Ascending aorta (tissue), 2 donors: ENCODE measurements around the gene NLRC3. TPM values are rescaled to one million over a fixed set of nuclear protein-coding genes. Genes with fewer than 3 reads are reported as not detected.

Source experiments
- DNase-seq, 2 donors: peaks; one replicate each; pipeline ENCODE4 v3.0.0-alpha.2; 2019; ENCODE audit warnings: low spot score in 2 of 2
- H3K27ac ChIP-seq, 2 donors: fragments of 200-600 bp; sonication (generic); one replicate each; pipeline ENCODE4 v1.5.1; 2016 to 2017; ENCODE audit warnings: mild to moderate bottlenecking in 1 of 2
- H3K27me3 ChIP-seq: fragments of 200-600 bp; sonication (generic); one replicate; pipeline ENCODE4 v1.5.1; 2017
- H3K36me3 ChIP-seq, 2 donors: fragments of 200-600 bp; sonication (generic); one replicate each; pipeline ENCODE4 v1.5.1; 2016
- H3K4me1 ChIP-seq, 2 donors: fragments of 200-600 bp; sonication (generic); one replicate each; pipeline ENCODE4 v1.5.1; 2016 to 2017; ENCODE audit warnings: mild to moderate bottlenecking in 1 of 2
- H3K4me3 ChIP-seq, 2 donors: fragments of 200-600 bp; sonication (generic); one replicate each; pipeline ENCODE4 v1.5.1; 2016 to 2017; ENCODE audit warnings: mild to moderate bottlenecking in 1 of 2
- H3K9me3 ChIP-seq, 2 donors: fragments of 200-600 bp; sonication (generic); one replicate each; pipeline ENCODE4 v1.5.1; 2016
- intact Hi-C: fragments of 100-400 bp; cut with DNase I; formaldehyde crosslinking; loops from one replicate; pipeline ENCODE4 v1.15.1; 2023
- total RNA-seq: library from RNA; depleted of rRNA; stranded (reverse); fragments of >200 nt; gene quantifications from one replicate; pipeline ENCODE4 v1.1.0, GENCODE V29; 2016
- TF ChIP-seq, protein P1 (sequence below), 3 experiments: fragments of 200-600 bp in 2 of 3; fragments of 450-650 bp in 1 of 3; sonication (generic) in 2 of 3; IDR thresholded peaks; one replicate each; pipeline ENCODE4 v1.5.1; 2016 to 2019; ENCODE audit warnings: antibody characterized with exemption in 3 of 3, mild to moderate bottlenecking in 1 of 3, moderate library complexity in 1 of 3

Gene NLRC3
- total RNA-seq, 1 donor from 2014 or later: 2.1 TPM

GRCh38 chr16:3597226-3597625 lies 20.0 kb upstream of the NLRC3 start:
- TF ChIP-seq, protein P1, sequence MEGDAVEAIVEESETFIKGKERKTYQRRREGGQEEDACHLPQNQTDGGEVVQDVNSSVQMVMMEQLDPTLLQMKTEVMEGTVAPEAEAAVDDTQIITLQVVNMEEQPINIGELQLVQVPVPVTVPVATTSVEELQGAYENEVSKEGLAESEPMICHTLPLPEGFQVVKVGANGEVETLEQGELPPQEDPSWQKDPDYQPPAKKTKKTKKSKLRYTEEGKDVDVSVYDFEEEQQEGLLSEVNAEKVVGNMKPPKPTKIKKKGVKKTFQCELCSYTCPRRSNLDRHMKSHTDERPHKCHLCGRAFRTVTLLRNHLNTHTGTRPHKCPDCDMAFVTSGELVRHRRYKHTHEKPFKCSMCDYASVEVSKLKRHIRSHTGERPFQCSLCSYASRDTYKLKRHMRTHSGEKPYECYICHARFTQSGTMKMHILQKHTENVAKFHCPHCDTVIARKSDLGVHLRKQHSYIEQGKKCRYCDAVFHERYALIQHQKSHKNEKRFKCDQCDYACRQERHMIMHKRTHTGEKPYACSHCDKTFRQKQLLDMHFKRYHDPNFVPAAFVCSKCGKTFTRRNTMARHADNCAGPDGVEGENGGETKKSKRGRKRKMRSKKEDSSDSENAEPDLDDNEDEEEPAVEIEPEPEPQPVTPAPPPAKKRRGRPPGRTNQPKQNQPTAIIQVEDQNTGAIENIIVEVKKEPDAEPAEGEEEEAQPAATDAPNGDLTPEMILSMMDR (IDR thresholded peaks at IDR 0.05): no peak
- intact Hi-C loops: no loop called here
- H3K9me3 ChIP-seq: no peaks in the 10 kb centered on the region
- H3K4me3 ChIP-seq: no peak overlapping the region
- peaks cover 5 to 30% of the 10 kb centered on the region in 2 donors for H3K36me3 ChIP-seq
- no peak overlapping the region for H3K27ac ChIP-seq
- no peak for DNase-seq
- no peaks in the 10 kb centered on the region for H3K4me1 ChIP-seq
- no peaks in the 10 kb centered on the region for H3K27me3 ChIP-seq

- intact Hi-C loops: no loop called here
- H3K36me3 ChIP-seq: peaks cover 4 to 36% of the 10 kb centered on the region in 2 donors
- H3K4me1 ChIP-seq: no peaks in the 10 kb centered on the region
- DNase-seq: no peak
- H3K27me3 ChIP-seq: no peaks in the 10 kb centered on the region
- no peak overlapping the region for H3K27ac ChIP-seq
- TF ChIP-seq, protein P1 (IDR thresholded peaks at IDR 0.05): no peak
- H3K4me3 ChIP-seq: no peak overlapping the region
- H3K9me3 ChIP-seq: no peaks in the 10 kb centered on the region
Observed at GRCh38 chr16:3596101-3596861, 19.1 kb upstream of the NLRC3 start.

- intact Hi-C loops: no loop called here
- no peak for DNase-seq
- H3K27ac ChIP-seq: no peak overlapping the region
- TF ChIP-seq, protein P1 (IDR thresholded peaks at IDR 0.05): no peak
- H3K9me3 ChIP-seq: no peaks in the 10 kb centered on the region
- H3K27me3 ChIP-seq: no peaks in the 10 kb centered on the region
- H3K4me1 ChIP-seq: no peaks in the 10 kb centered on the region
- peaks cover 4 to 36% of the 10 kb centered on the region in 2 donors for H3K36me3 ChIP-seq
- no peak overlapping the region for H3K4me3 ChIP-seq
Observed at GRCh38 chr16:3595521-3596021, 18.4 kb upstream of the NLRC3 start.

- TF ChIP-seq, protein P1 (IDR thresholded peaks at IDR 0.05): no peak
- DNase-seq: no peak
- H3K4me1 ChIP-seq: no peaks in the 10 kb centered on the region
- intact Hi-C loops: no loop called here
- no peaks in the 10 kb centered on the region for H3K9me3 ChIP-seq
- H3K36me3 ChIP-seq: peaks cover 4 to 39% of the 10 kb centered on the region in 2 donors
- no peak overlapping the region for H3K4me3 ChIP-seq
- H3K27ac ChIP-seq: no peak overlapping the region
- H3K27me3 ChIP-seq: no peaks in the 10 kb centered on the region
Observed at GRCh38 chr16:3595110-3595486, 17.9 kb upstream of the NLRC3 start.

DNA sequence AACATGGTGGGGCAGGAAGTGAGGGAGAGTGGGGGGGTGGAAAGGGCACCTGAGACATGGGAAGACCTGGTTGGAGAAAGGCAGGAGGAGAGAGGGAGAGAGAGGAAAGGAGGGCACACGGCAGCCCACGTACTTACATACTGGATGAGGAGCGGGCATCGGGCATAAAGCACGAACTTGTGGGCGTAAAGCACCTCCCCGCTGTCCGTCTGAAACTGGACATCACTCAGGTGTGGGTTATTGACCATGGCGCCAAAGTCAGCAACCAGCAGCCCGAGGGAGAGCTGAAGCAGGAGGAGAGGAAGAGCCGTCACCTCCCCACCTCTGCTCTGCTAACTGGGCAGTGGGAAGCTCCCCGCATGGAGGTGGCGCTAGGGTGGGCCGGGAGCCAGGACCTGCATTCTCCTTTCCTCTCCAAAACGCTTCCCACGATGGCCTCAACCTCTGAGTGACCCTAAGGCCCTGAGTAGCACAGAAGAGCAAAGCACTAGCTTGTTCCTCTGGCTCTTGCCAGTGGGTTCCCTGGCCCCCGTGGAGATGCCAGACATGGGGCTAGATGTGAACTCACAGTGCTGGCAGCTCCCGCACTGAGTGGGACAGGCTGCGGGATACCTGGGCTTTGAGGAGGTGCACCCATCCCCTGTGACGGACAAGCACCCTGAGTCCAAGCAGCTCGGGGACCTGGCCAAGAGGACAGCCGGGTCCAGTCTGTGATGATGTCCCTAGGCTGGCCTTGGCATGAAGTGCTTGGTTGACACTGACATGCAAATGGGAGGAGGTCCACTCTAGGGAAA lies 17.3 kb upstream of the NLRC3 start:
- peaks cover 0 to 39% of the 10 kb centered on the region in 2 donors for H3K36me3 ChIP-seq

More for the DNA sequence above, 17.3 kb upstream of the NLRC3 start:
- intact Hi-C loops: no loop called here
- TF ChIP-seq, protein P1 (IDR thresholded peaks at IDR 0.05): no peak
- no peak for DNase-seq
- Histone ChIP-seq H3K27ac (no peak overlapping the region), H3K4me1 (no peaks in the 10 kb centered on the region), H3K27me3 (no peaks in the 10 kb centered on the region), H3K4me3 (no peak overlapping the region), H3K9me3 (no peaks in the 10 kb centered on the region)
